Chondrocyte (in vitro differentiated cells): ENCODE measurements around the gene EMSY. TPM values are rescaled to one million over a fixed set of nuclear protein-coding genes. Genes with fewer than 3 reads are reported as not detected.
"Not testable (repeated sequence)": the region's sequence is repeated elsewhere in the genome, so short reads cannot be mapped to it uniquely, and the experiment has no call there.

Experiments
- DNase-seq: peaks from one replicate; pipeline ENCODE4 v3.0.0; 2021; ENCODE audit warnings: mixed read lengths, low spot score
- H3K27ac Mint-ChIP-seq: one replicate; pipeline ENCODE4 v1.8.0; 2021; ENCODE audit warnings: mild to moderate bottlenecking, moderate library complexity, mixed read lengths; ENCODE audit not compliant: unreplicated experiment
- H3K27me3 Mint-ChIP-seq: 2 replicates; pipeline ENCODE4 v1.8.0; 2021; ENCODE audit warnings: low read depth, mixed read lengths
- H3K36me3 Mint-ChIP-seq: 2 replicates; pipeline ENCODE4 v1.8.0; 2021; ENCODE audit warnings: low read depth, mixed read lengths
- H3K4me1 Mint-ChIP-seq: 2 replicates; pipeline ENCODE4 v1.8.0; 2021; ENCODE audit warnings: low read depth, mild to moderate bottlenecking, mixed read lengths
- H3K4me3 Mint-ChIP-seq: one replicate; pipeline ENCODE4 v1.8.0; 2021; ENCODE audit warnings: mild to moderate bottlenecking, moderate library complexity, mixed read lengths; ENCODE audit not compliant: unreplicated experiment
- H3K9me3 Mint-ChIP-seq: 2 replicates; pipeline ENCODE4 v1.8.0; 2021; ENCODE audit warnings: low read depth, mixed read lengths
- CTCF ChIP-seq: fragments of 200-600 bp; sonication (generic); IDR thresholded peaks from 2 replicates; pipeline ENCODE4 v1.5.0; 2021; ENCODE audit warnings: antibody characterized with exemption, mild to moderate bottlenecking, moderate library complexity
- total RNA-seq: library from RNA; stranded (reverse); gene quantifications from 3 replicates; pipeline ENCODE4 v1.2.1, GENCODE V29; 2021

EMSY gene
- total RNA-seq, 1 donor from 2014 or later: 17.1 TPM

DNA sequence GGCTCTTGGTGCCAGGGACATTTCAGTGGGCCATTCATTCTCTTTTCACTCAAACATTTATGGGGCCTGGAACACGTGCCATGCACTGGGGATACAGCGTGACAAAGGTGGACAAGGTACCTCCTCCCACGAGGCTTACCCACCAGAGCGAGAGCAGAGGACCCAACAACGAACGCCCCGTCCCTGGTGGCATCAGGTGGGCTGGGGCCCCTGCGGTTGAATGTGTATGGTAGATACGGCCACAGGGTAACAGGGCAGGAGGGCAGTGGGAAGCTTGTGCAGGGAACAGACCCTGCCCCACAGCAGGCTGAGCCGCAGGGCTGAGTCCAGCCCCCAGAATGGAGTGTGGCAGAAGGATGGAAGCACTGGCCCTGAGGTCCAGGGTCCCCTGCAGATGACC lies 144.7 kb downstream of the EMSY start:
- Mint-ChIP-seq H3K27me3 (no peaks in the 10 kb centered on the region), H3K36me3 (no peaks in the 10 kb centered on the region), H3K9me3 (peaks cover 3% of the 10 kb centered on the region), H3K4me3 (no peak overlapping the region), H3K27ac (peak overlapping the region; percentile 36), H3K4me1 (peaks cover 20% of the 10 kb centered on the region)
- DNase-seq: no peak
- no peak for TF ChIP-seq CTCF

GRCh38 chr11:76589964-76590950 lies 145.4 kb downstream of the EMSY start:
- no peak for DNase-seq
- Mint-ChIP-seq H3K4me3 (no peak overlapping the region), H3K36me3 (no peaks in the 10 kb centered on the region), H3K9me3 (peaks cover 6% of the 10 kb centered on the region), H3K27ac (no peak overlapping the region), H3K4me1 (peaks cover 20% of the 10 kb centered on the region), H3K27me3 (no peaks in the 10 kb centered on the region)
- no peak for TF ChIP-seq CTCF

- peaks cover 20% of the 10 kb centered on the region for H3K4me1 Mint-ChIP-seq
- H3K4me3 Mint-ChIP-seq: no peak overlapping the region
- no peak for TF ChIP-seq CTCF
- no peaks in the 10 kb centered on the region for H3K36me3 Mint-ChIP-seq
- DNase-seq: no peak
- H3K27ac Mint-ChIP-seq: no peak overlapping the region
- peaks cover 6% of the 10 kb centered on the region for H3K9me3 Mint-ChIP-seq
- no peaks in the 10 kb centered on the region for H3K27me3 Mint-ChIP-seq
Measured at GRCh38 chr11:76591416-76591815, 146.6 kb downstream of the EMSY start.

- Mint-ChIP-seq H3K27me3 (no peaks in the 10 kb centered on the region), H3K4me3 (no peak overlapping the region), H3K36me3 (no peaks in the 10 kb centered on the region), H3K9me3 (peaks cover 6% of the 10 kb centered on the region), H3K4me1 (peaks cover 20% of the 10 kb centered on the region), H3K27ac (no peak overlapping the region)
- no peak for DNase-seq
- no peak for TF ChIP-seq CTCF
Measured at GRCh38 chr11:76592025-76592914, 147.5 kb downstream of the EMSY start.

GRCh38 chr11:76592961-76593360 lies 148.1 kb downstream of the EMSY start:
- Mint-ChIP-seq H3K36me3 (no peaks in the 10 kb centered on the region), H3K27me3 (no peaks in the 10 kb centered on the region), H3K4me3 (no peak overlapping the region), H3K4me1 (peaks cover 14% of the 10 kb centered on the region), H3K9me3 (peaks cover 6% of the 10 kb centered on the region), H3K27ac (no peak overlapping the region)
- no peak for TF ChIP-seq CTCF
- no peak for DNase-seq

DNA sequence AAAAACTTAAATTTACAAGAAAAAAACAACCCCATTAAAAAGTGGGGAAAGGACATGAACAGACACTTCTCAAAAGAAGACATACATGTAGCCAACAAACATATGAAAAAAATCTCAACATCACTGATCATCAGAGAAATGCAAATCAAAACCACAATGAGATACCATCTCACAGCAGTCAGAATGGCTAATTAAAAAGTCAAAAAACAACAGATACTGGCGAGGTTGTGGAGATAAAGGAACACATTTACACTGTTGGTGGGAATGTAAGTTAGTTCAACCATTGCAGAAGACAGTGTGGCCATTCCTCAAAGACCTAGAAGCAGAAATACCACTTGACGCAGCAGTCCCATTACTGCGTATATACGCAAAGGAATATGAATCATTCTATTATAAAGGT lies 150.3 kb downstream of the EMSY start:
- H3K27me3 Mint-ChIP-seq, H3K27ac Mint-ChIP-seq, DNase-seq, H3K4me3 Mint-ChIP-seq, H3K9me3 Mint-ChIP-seq, H3K36me3 Mint-ChIP-seq: not testable (repeated sequence)
- peaks cover 14% of the 10 kb centered on the region for H3K4me1 Mint-ChIP-seq
